Progenitor cell of endocrine pancreas (in vitro differentiated cells): ENCODE results near the gene CLHC1. TPM values are rescaled to one million over a fixed set of nuclear protein-coding genes. Genes with fewer than 3 reads are reported as not detected.
"Not testable (repeated sequence)": the region's sequence is repeated elsewhere in the genome, so short reads cannot be mapped to it uniquely, and the experiment has no call there.

Experiments
- DNase-seq: peaks from one replicate; pipeline ENCODE4 v3.0.0; 2021; ENCODE audit warnings: low spot score; ENCODE audit not compliant: unreplicated experiment
- H3K27ac Mint-ChIP-seq: 2 replicates; pipeline ENCODE4 v1.8.0; 2021; ENCODE audit warnings: mild to moderate bottlenecking, moderate library complexity, mixed read lengths
- H3K27me3 Mint-ChIP-seq: 2 replicates; pipeline ENCODE4 v1.8.0; 2021; ENCODE audit warnings: mixed read lengths
- H3K36me3 Mint-ChIP-seq: 2 replicates; pipeline ENCODE4 v1.8.0; 2022; ENCODE audit warnings: mixed read lengths; ENCODE audit not compliant: insufficient read depth
- H3K4me1 Mint-ChIP-seq: 2 replicates; pipeline ENCODE4 v1.8.0; 2021; ENCODE audit warnings: low read depth, mixed read lengths
- H3K4me3 Mint-ChIP-seq: 2 replicates; pipeline ENCODE4 v1.8.0; 2021; ENCODE audit warnings: low read depth, mild to moderate bottlenecking, moderate library complexity, mixed read lengths
- H3K9me3 Mint-ChIP-seq: 2 replicates; pipeline ENCODE4 v1.8.0; 2021; ENCODE audit warnings: low read depth, mixed read lengths
- total RNA-seq: library from RNA; stranded (reverse); gene quantifications from 2 replicates; pipeline ENCODE4 v1.2.1, GENCODE V29; 2021
- TF ChIP-seq, protein P1 (sequence below): fragments of 200-600 bp; sonication (generic); IDR thresholded peaks from one replicate; pipeline ENCODE4 v1.5.0; 2021; ENCODE audit warnings: antibody characterized with exemption, mild to moderate bottlenecking; ENCODE audit not compliant: unreplicated experiment

CLHC1 gene
- total RNA-seq, 1 donor from 2014 or later, result 43.9 TPM

DNA sequence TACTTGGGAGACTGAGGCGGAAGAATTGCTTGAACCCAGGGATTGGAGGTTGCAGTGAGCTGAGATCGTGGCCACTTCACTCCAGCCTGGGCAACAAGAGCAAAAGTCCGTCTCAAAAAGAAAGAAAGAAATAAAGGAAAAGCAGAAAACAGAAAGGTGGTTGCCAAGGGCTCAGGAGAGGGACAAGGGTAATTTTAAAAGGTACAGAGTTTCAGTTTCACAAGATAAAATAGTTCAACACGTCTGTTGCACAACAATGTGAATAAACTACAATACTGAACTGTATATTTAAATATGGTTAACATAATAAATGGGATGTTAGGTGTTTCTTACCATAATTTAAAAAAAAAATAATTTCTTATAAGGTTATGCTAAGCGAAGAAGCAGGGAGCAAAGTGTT is 13.3 kb upstream of the CLHC1 start:
- Mint-ChIP-seq H3K36me3 (peaks cover 4% of the 10 kb centered on the region), H3K4me1 (no peaks in the 10 kb centered on the region), H3K27ac (no peak overlapping the region), H3K9me3 (no peaks in the 10 kb centered on the region), H3K27me3 (no peaks in the 10 kb centered on the region), H3K4me3 (no peak overlapping the region)
- DNase-seq, result no peak
- TF ChIP-seq, protein P1, sequence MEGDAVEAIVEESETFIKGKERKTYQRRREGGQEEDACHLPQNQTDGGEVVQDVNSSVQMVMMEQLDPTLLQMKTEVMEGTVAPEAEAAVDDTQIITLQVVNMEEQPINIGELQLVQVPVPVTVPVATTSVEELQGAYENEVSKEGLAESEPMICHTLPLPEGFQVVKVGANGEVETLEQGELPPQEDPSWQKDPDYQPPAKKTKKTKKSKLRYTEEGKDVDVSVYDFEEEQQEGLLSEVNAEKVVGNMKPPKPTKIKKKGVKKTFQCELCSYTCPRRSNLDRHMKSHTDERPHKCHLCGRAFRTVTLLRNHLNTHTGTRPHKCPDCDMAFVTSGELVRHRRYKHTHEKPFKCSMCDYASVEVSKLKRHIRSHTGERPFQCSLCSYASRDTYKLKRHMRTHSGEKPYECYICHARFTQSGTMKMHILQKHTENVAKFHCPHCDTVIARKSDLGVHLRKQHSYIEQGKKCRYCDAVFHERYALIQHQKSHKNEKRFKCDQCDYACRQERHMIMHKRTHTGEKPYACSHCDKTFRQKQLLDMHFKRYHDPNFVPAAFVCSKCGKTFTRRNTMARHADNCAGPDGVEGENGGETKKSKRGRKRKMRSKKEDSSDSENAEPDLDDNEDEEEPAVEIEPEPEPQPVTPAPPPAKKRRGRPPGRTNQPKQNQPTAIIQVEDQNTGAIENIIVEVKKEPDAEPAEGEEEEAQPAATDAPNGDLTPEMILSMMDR, result no peak

DNA sequence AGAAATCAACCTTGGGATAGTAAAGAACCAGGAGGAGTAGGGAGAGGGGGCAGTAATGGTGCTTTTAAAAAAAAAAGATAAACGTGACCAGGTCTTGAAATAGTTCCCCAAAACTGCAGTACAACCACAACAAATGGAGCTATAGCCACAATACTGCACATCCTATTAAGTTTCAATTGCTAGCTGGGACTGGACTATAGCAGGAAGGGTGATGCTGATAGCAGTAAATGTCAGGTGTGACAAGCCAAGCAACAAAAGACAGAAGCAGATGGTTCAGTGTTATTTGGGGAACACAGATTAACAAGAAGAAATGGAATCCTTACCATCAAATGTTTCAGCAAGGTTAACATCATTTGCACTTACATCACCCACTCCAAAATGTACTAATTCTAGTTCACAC is 10.5 kb upstream of the CLHC1 start:
- Mint-ChIP-seq H3K9me3 (no peaks in the 10 kb centered on the region), H3K27me3 (no peaks in the 10 kb centered on the region), H3K27ac (no peak overlapping the region), H3K4me1 (no peaks in the 10 kb centered on the region), H3K36me3 (peaks cover 10% of the 10 kb centered on the region), H3K4me3 (no peak overlapping the region)
- no peak for DNase-seq
- TF ChIP-seq, protein P1, result no peak

DNA sequence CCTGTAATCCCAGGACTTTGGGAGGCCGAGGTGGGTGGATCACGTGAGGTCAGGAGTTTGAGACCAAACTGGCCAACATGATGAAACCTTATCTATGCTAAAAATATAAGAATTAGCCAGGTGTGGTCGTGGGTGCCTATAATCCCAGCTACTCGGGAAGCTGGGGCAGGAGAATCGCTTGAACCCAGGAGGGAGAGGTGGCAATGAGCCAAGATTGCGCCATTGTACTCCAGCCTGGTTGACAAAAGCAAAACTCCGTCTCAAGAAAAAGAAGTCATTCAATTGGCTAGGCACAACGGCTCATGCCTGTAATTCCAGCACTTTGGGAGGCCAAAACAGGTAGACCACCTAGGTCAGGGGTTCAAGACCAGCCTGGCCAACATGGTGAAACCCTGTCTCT is 9.5 kb upstream of the CLHC1 start:
- H3K36me3 Mint-ChIP-seq, H3K27me3 Mint-ChIP-seq, H3K4me3 Mint-ChIP-seq, DNase-seq, H3K4me1 Mint-ChIP-seq, H3K27ac Mint-ChIP-seq, H3K9me3 Mint-ChIP-seq: not testable (repeated sequence)

DNA sequence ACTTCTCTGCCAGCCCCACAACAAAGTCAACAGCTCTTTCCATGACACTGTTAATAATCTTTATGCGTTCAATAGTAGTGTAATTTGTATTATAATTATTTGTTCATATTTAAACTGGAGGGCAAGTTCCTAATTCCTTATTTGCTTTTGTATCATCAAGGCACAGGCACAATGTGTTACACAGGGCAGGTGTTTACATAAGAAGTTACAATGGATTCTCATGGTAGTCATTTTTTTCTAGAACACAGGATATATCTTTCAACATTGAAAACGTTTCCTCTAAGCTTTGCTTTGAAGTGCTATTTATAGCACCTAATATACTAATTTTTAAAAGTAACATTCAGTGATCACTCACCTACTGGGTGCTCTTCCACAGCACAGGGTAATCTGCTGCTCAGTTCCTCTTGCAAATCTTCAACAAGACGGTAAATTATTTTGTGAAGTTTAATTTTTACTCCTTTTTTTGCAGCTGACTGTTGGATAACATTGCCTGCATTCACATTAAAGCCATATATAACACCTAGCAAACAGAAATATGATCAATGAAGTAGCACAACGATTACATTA is 7.6 kb upstream of the CLHC1 start:
- H3K36me3 Mint-ChIP-seq, result peaks cover 9% of the 10 kb centered on the region
- H3K27ac Mint-ChIP-seq, result peak overlapping the region; percentile 10
- no peaks in the 10 kb centered on the region for H3K27me3 Mint-ChIP-seq
- TF ChIP-seq, protein P1, result no peak
- no peaks in the 10 kb centered on the region for H3K9me3 Mint-ChIP-seq
- H3K4me1 Mint-ChIP-seq, result no peaks in the 10 kb centered on the region
- no peak overlapping the region for H3K4me3 Mint-ChIP-seq
- DNase-seq, result no peak

DNA sequence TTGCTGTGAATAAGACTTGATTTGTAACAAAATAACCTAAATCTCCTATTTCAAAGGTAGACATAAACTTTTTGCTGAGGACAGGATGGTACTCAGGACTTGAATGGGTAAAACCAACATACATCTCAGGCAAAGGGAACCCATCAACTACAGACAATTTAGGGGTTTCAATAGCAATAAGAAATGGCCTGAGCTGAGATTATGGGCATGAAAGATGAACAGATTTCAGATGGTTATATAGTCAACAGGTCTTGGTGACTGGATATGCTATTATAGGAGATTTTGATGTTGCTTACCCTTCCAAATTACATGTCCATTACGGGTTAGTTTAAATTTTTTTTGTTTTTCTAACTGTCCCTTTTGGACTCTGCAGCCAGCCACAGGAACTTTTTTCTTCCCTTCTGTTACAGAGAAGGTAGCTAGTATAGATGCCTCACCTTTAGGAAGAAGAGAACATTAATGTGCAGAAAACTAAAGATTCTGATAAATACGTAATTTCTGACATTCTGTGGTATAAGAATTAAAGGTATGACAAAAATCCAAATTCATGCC is 5.0 kb upstream of the CLHC1 start:
- Mint-ChIP-seq H3K4me1 (peaks cover 11% of the 10 kb centered on the region), H3K27me3 (no peaks in the 10 kb centered on the region), H3K27ac (no peak overlapping the region), H3K9me3 (no peaks in the 10 kb centered on the region), H3K36me3 (peaks cover 14% of the 10 kb centered on the region), H3K4me3 (no peak overlapping the region)
- DNase-seq, result no peak
- TF ChIP-seq, protein P1, result no peak
